ENCODE results near the gene SAMD4A. TPM values are rescaled to one million over a fixed set of nuclear protein-coding genes. Genes with fewer than 3 reads are reported as not detected.

The SAMD4A gene
- total and polyA plus RNA-seq, 8 donors: 2.5 to 67.4 (median 15.9) TPM

- peak overlapping the region in 1 of 5 donors; percentile 89 for H3K27ac ChIP-seq
- H3K27me3 ChIP-seq: no peaks in the 10 kb centered on the region
- intact Hi-C loops (cut with DNase I; ENCODE audit: low total_unique reads): no loop called here
- 92 to 97% (median 93%) methylated on average over 15 of the region's 15 CpGs for WGBS, 5 donors
- H3K9me3 ChIP-seq: no peaks in the 10 kb centered on the region
- H3K36me3 ChIP-seq: peaks cover 0 to 59% (median 37%) of the 10 kb centered on the region in 4 donors
- peaks cover 7 to 40% (median 27%) of the 10 kb centered on the region in 4 donors for H3K4me1 ChIP-seq
- no peak overlapping the region for H3K4me3 ChIP-seq
- no peak for DNase-seq
- no peak for TF ChIP-seq EP300 (IDR thresholded peaks at IDR 0.05)
- no peak for TF ChIP-seq POLR2A (IDR thresholded peaks at IDR 0.05)
These were observed 207.9 kb downstream of the SAMD4A start for GRCh38 chr14:54774824-54775223.

GRCh38 chr14:54775486-54776140, 208.7 kb downstream of the SAMD4A start:
- Histone ChIP-seq H3K4me3 (no peak overlapping the region), H3K36me3 (peaks cover 0 to 57% (median 39%) of the 10 kb centered on the region in 4 donors), H3K27ac (peak overlapping the region in 2 of 5 donors; percentile 41 to 89), H3K4me1 (peaks cover 7 to 38% (median 26%) of the 10 kb centered on the region in 4 donors), H3K9me3 (no peaks in the 10 kb centered on the region), H3K27me3 (no peaks in the 10 kb centered on the region)
- TF ChIP-seq POLR2A (IDR thresholded peaks at IDR 0.05) (no peak), EP300 (IDR thresholded peaks at IDR 0.05) (no peak), POLR2AphosphoS5 (IDR thresholded peaks at IDR 0.05) (no peak)
- intact Hi-C loops (cut with DNase I; ENCODE audit: low total_unique reads): no loop called here
- 82 to 95% (median 92%) methylated on average over 7 to 8 of the region's 8 CpGs for WGBS, 5 donors
- no peak for DNase-seq

- Histone ChIP-seq H3K27me3 (no peaks in the 10 kb centered on the region), H3K4me1 (peaks cover 7 to 38% (median 24%) of the 10 kb centered on the region in 4 donors), H3K4me3 (no peak overlapping the region), H3K36me3 (peaks cover 0 to 57% (median 43%) of the 10 kb centered on the region in 4 donors), H3K27ac (peak overlapping the region in 2 of 5 donors; percentile 19 to 41), H3K9me3 (no peaks in the 10 kb centered on the region)
- TF ChIP-seq EP300 (IDR thresholded peaks at IDR 0.05): no peak
- no peak for TF ChIP-seq POLR2AphosphoS5 (IDR thresholded peaks at IDR 0.05)
- WGBS, 5 donors: 32 to 60% (median 46%) methylated on average over 9 to 12 of the region's 12 CpGs
- intact Hi-C loops (cut with DNase I; ENCODE audit: low total_unique reads): no loop called here
- DNase-seq: peak in 1 of 2 donors; percentile 47
These were observed 209.6 kb downstream of the SAMD4A start for GRCh38 chr14:54776361-54777001.

GRCh38 chr14:54777395-54777794, 210.5 kb downstream of the SAMD4A start:
- TF ChIP-seq EP300 (IDR thresholded peaks at IDR 0.05): no peak
- no peak for TF ChIP-seq POLR2AphosphoS5 (IDR thresholded peaks at IDR 0.05)
- TF ChIP-seq CTCF (IDR thresholded peaks at IDR 0.05): no peak
- no peak for TF ChIP-seq POLR2A (IDR thresholded peaks at IDR 0.05)
- H3K36me3 ChIP-seq: peaks cover 0 to 65% (median 47%) of the 10 kb centered on the region in 4 donors
- no peak for DNase-seq
- 76 to 94% (median 81%) methylated on average over 7 to 8 of the region's 8 CpGs for WGBS, 5 donors
- H3K9me3 ChIP-seq: no peaks in the 10 kb centered on the region
- H3K27ac ChIP-seq: no peak overlapping the region
- H3K27me3 ChIP-seq: no peaks in the 10 kb centered on the region
- H3K4me1 ChIP-seq: peaks cover 7 to 36% (median 26%) of the 10 kb centered on the region in 4 donors
- intact Hi-C loops (cut with DNase I; ENCODE audit: low total_unique reads): no loop called here
- H3K4me3 ChIP-seq: no peak overlapping the region

GRCh38 chr14:54778618-54779345, 211.9 kb downstream of the SAMD4A start:
- TF ChIP-seq CTCF (IDR thresholded peaks at IDR 0.05) (no peak), POLR2AphosphoS5 (IDR thresholded peaks at IDR 0.05) (no peak), EP300 (IDR thresholded peaks at IDR 0.05) (no peak), POLR2A (IDR thresholded peaks at IDR 0.05) (no peak)
- H3K9me3 ChIP-seq: no peaks in the 10 kb centered on the region
- intact Hi-C loops (cut with DNase I; ENCODE audit: low total_unique reads): no loop called here
- H3K4me3 ChIP-seq: no peak overlapping the region
- peaks cover 0 to 75% (median 49%) of the 10 kb centered on the region in 4 donors for H3K36me3 ChIP-seq
- H3K27me3 ChIP-seq: no peaks in the 10 kb centered on the region
- WGBS, 5 donors: 81 to 91% (median 83%) methylated on average over 7 to 9 of the region's 9 CpGs
- H3K4me1 ChIP-seq: peaks cover 2 to 24% (median 14%) of the 10 kb centered on the region in 4 donors
- no peak for DNase-seq
- H3K27ac ChIP-seq: no peak overlapping the region

Data from stomach (tissue), 9 donors.